H1 (cell line): ENCODE results near the gene SPECC1. TPM values are rescaled to one million over a fixed set of nuclear protein-coding genes. Genes with fewer than 3 reads are reported as not detected.

ENCODE experiments used
- CTCF ChIA-PET: fragments of 300-600 bp; sonication (Branson Sonifier 250); formaldehyde crosslinking; loops from one replicate; lab custom pipeline; 2021; ENCODE audit not compliant: partially characterized antibody; lab: Charles Lee
- POLR2A ChIA-PET: fragments of 300-600 bp; sonication (Branson Sonifier 250); formaldehyde crosslinking; loops from one replicate; lab custom pipeline; 2021; ENCODE audit warnings: inconsistent platforms; ENCODE audit not compliant: partially characterized antibody; lab: Charles Lee
- DNase-seq, 2 experiments: peaks; one replicate each; pipeline versions ENCODE4 v3.0.0 to v3.0.0-alpha.2; 2010 to 2022; ENCODE audit warnings: low spot score in 2 of 2, low read depth in 1 of 2, mixed read lengths in 1 of 2
- FAIRE-seq: peaks from 2 replicates; lab custom pipeline; 2011; peaks lifted over from hg19 to GRCh38; lab: Jason Lieb, UNC
- H2AFZ ChIP-seq: 2 replicates; pipeline ENCODE4 v1.8.1; 2012; ENCODE audit warnings: low read length, inconsistent platforms
- H2AK5ac ChIP-seq: 2 replicates; pipeline ENCODE4 v1.6.1; 2013; ENCODE audit warnings: low read depth, low read length
- H2BK120ac ChIP-seq: replicated peaks from 2 replicates; pipeline ENCODE3; 2013; ENCODE audit warnings: low read depth, low read length, inconsistent platforms
- H2BK12ac ChIP-seq: 2 replicates; pipeline ENCODE4 v1.6.1; 2013; ENCODE audit warnings: low read depth, low read length
- H2BK15ac ChIP-seq: 2 replicates; pipeline ENCODE4 v1.6.1; 2013; ENCODE audit warnings: low read length
- H2BK20ac ChIP-seq: 2 replicates; pipeline ENCODE4 v1.6.1; 2013; ENCODE audit warnings: low read length
- H2BK5ac ChIP-seq: 2 replicates; pipeline ENCODE4 v1.6.1; 2013; ENCODE audit warnings: low read depth, low read length
- H3K14ac ChIP-seq: 2 replicates; pipeline ENCODE4 v1.6.1; 2013; ENCODE audit warnings: inconsistent platforms; ENCODE audit not compliant: insufficient read length
- H3K18ac ChIP-seq: 2 replicates; pipeline ENCODE4 v1.6.1; 2013; ENCODE audit warnings: low read length; ENCODE audit errors: extremely low read depth
- H3K23ac ChIP-seq: 2 replicates; pipeline ENCODE4 v1.6.1; 2013; ENCODE audit warnings: inconsistent platforms; ENCODE audit not compliant: insufficient read length
- H3K23me2 ChIP-seq: 2 replicates; pipeline ENCODE4 v1.6.1; 2013; ENCODE audit warnings: low read depth, low read length
- H3K27ac ChIP-seq: 2 replicates; pipeline ENCODE4 v1.6.1; 2011; ENCODE audit warnings: low read depth, low read length, inconsistent platforms
- H3K27me3 ChIP-seq, 4 experiments: replicated peaks in 1 of 4; 1 replicate in 1 of 4; 2 replicates in 3 of 4; pipeline versions ENCODE4 v1.6.1 to v1.8.1; 2011 to 2013; ENCODE audit warnings: low read length in 3 of 4, mild to moderate bottlenecking in 3 of 4, inconsistent platforms in 2 of 4, mixed read lengths in 2 of 4, moderate library complexity in 1 of 4; ENCODE audit not compliant: control insufficient read depth in 3 of 4, insufficient read depth in 3 of 4; ENCODE audit errors: extremely low read depth in 1 of 4
- H3K36me3 ChIP-seq, 4 experiments: 2 replicates each; pipeline versions ENCODE4 v1.6.1 to v1.8.1; 2011 to 2013; ENCODE audit warnings: mild to moderate bottlenecking in 4 of 4, low read length in 3 of 4, moderate library complexity in 2 of 4, control low read depth in 1 of 4, inconsistent platforms in 1 of 4; ENCODE audit not compliant: insufficient read depth in 4 of 4, control insufficient read depth in 2 of 4
- H3K4ac ChIP-seq: replicated peaks from 2 replicates; pipeline ENCODE3; 2013; ENCODE audit warnings: low read length, low read depth, mixed read lengths, inconsistent platforms; ENCODE audit not compliant: insufficient read length
- H3K4me1 ChIP-seq, 4 experiments: replicated peaks in 1 of 4; 1 replicate in 1 of 4; 2 replicates in 3 of 4; pipeline versions ENCODE4 v1.6.1 to v1.8.1; 2011 to 2013; ENCODE audit warnings: low read length in 3 of 4, inconsistent platforms in 2 of 4, mixed read lengths in 1 of 4; ENCODE audit not compliant: insufficient read depth in 4 of 4, control insufficient read depth in 3 of 4
- H3K4me2 ChIP-seq, 2 experiments: 2 replicates each; pipeline versions ENCODE4 v1.6.1 to v1.8.1; 2011 to 2013; ENCODE audit warnings: low read depth in 2 of 2, low read length in 2 of 2, control low read depth in 1 of 2, inconsistent platforms in 1 of 2, mild to moderate bottlenecking in 1 of 2; ENCODE audit not compliant: insufficient read depth in 1 of 2
- H3K4me3 ChIP-seq, 4 experiments: fragments of 200-600, 300-600 bp in 1 of 4; sonication (generic), shearing (Covaris generic), sonication (Bioruptor Twin) in 1 of 4; 2 replicates each; pipeline versions ENCODE4 v1.5.1 to v1.8.1; 2011 to 2016; ENCODE audit warnings: low read length in 4 of 4, low read depth in 3 of 4, control low read depth in 2 of 4, inconsistent platforms in 2 of 4, mild to moderate bottlenecking in 2 of 4, mixed read lengths in 1 of 4, moderate library complexity in 1 of 4; ENCODE audit not compliant: insufficient read depth in 2 of 4; ENCODE audit errors: extremely low read depth in 1 of 4
- H3K56ac ChIP-seq: replicated peaks from 2 replicates; pipeline ENCODE3; 2013; ENCODE audit warnings: low read depth, mild to moderate bottlenecking, mixed read lengths, low read length, inconsistent platforms; ENCODE audit not compliant: insufficient read length
- H3K79me1 ChIP-seq: 2 replicates; pipeline ENCODE4 v1.6.1; 2013; ENCODE audit warnings: low read depth, low read length, control low read depth
- H3K79me2 ChIP-seq, 2 experiments: 2 replicates each; pipeline versions ENCODE4 v1.6.1 to v1.8.1; 2012 to 2013; ENCODE audit warnings: low read length in 2 of 2, mild to moderate bottlenecking in 2 of 2, inconsistent platforms in 1 of 2; ENCODE audit not compliant: insufficient read depth in 2 of 2, control insufficient read depth in 1 of 2
- H3K9ac ChIP-seq, 4 experiments: replicated peaks in 1 of 4; 1 replicate in 1 of 4; 2 replicates in 3 of 4; pipeline versions ENCODE4 v1.6.1 to v1.8.1; 2011 to 2013; ENCODE audit warnings: low read depth in 3 of 4, low read length in 3 of 4, control low read depth in 2 of 4, mild to moderate bottlenecking in 2 of 4, moderate library complexity in 2 of 4, inconsistent platforms in 1 of 4; ENCODE audit errors: extremely low read depth in 1 of 4
- H3K9me3 ChIP-seq, 2 experiments: 2 replicates each; pipeline versions ENCODE4 v1.6.1 to v1.8.1; 2012 to 2013; ENCODE audit warnings: mild to moderate bottlenecking in 2 of 2, moderate library complexity in 2 of 2, control low read depth in 1 of 2, inconsistent platforms in 1 of 2, low read depth in 1 of 2, low read length in 1 of 2, mixed read lengths in 1 of 2; ENCODE audit not compliant: insufficient read depth in 2 of 2
- H4K20me1 ChIP-seq, 2 experiments: replicated peaks in 1 of 2; 2 replicates each; pipeline versions ENCODE3 to v1.8.1; 2011 to 2013; ENCODE audit warnings: inconsistent platforms in 2 of 2, low read length in 2 of 2, mild to moderate bottlenecking in 1 of 2; ENCODE audit not compliant: insufficient read depth in 2 of 2, control insufficient read depth in 1 of 2
- H4K5ac ChIP-seq: 2 replicates; pipeline ENCODE4 v1.6.1; 2013; ENCODE audit warnings: low read length, low read depth, mixed read lengths, inconsistent platforms; ENCODE audit not compliant: insufficient read length
- H4K8ac ChIP-seq: 2 replicates; pipeline ENCODE4 v1.8.0; 2013; ENCODE audit warnings: mild to moderate bottlenecking, moderate library complexity, low read length, inconsistent platforms; ENCODE audit not compliant: insufficient read depth; ENCODE audit errors: extremely low read depth
- H4K91ac ChIP-seq: replicated peaks from 2 replicates; pipeline ENCODE3; 2013; ENCODE audit warnings: low read length, mixed read lengths, inconsistent platforms; ENCODE audit not compliant: insufficient read length
- BACH1 ChIP-seq: IDR thresholded peaks from 2 replicates; pipeline ENCODE4 v1.6.1; 2012; ENCODE audit warnings: low read length, improper control_type of control experiment
- CEBPB ChIP-seq: IDR thresholded peaks from 2 replicates; pipeline ENCODE4 v1.6.1; 2012; ENCODE audit warnings: low read depth, low read length
- CHD1 ChIP-seq: IDR thresholded peaks from 2 replicates; pipeline ENCODE4 v1.6.1; 2012; ENCODE audit warnings: low read depth, low read length, improper control_type of control experiment
- MAFK ChIP-seq: IDR thresholded peaks from 2 replicates; pipeline ENCODE4 v1.6.1; 2012; ENCODE audit warnings: low read depth, mild to moderate bottlenecking, improper control_type of control experiment, low read length
- MAX ChIP-seq: IDR thresholded peaks from 2 replicates; pipeline ENCODE4 v1.6.1; 2012; ENCODE audit warnings: inconsistent platforms
- RAD21 ChIP-seq, 2 experiments: IDR thresholded peaks in 1 of 2; conservative IDR thresholded peaks in 1 of 2; 2 replicates each; pipeline ENCODE4 v1.6.1; 2011; ENCODE audit warnings: low read depth in 2 of 2, low read length in 2 of 2, improper control_type of control experiment in 1 of 2, inconsistent platforms in 1 of 2, mild to moderate bottlenecking in 1 of 2, moderate library complexity in 1 of 2
- RXRA ChIP-seq: IDR thresholded peaks from 2 replicates; pipeline ENCODE4 v1.6.1; 2011; ENCODE audit warnings: low read depth, mild to moderate bottlenecking, low read length, moderate library complexity; ENCODE audit not compliant: insufficient read depth
- SUZ12 ChIP-seq: fragments of 200-600 bp; sonication (generic); IDR thresholded peaks from 2 replicates; pipeline ENCODE4 v1.6.1; 2012; ENCODE audit warnings: mild to moderate bottlenecking, inconsistent platforms, low read length, moderate library complexity, mixed read lengths
- TAF1 ChIP-seq: IDR thresholded peaks from 2 replicates; pipeline ENCODE4 v1.6.1; 2011; ENCODE audit warnings: mild to moderate bottlenecking, low read depth, low read length
- TEAD4 ChIP-seq: IDR thresholded peaks from 2 replicates; pipeline ENCODE4 v1.6.1; 2012; ENCODE audit warnings: low read depth, low read length, inconsistent platforms, mixed read lengths
- WGBS, 2 experiments: shearing (Covaris generic) in 1 of 2; methylation state at CpG; one replicate each; pipeline versions ENCODE4 v1.1.6 to v1.1.7; 2013 to 2015; ENCODE audit warnings: low lambda C conversion rate in 2 of 2, mixed read lengths in 2 of 2, inconsistent platforms in 1 of 2, low coverage in 1 of 2, missing lambda C conversion rate in 1 of 2; ENCODE audit not compliant: insufficient replicate concordance in 2 of 2, insufficient coverage in 1 of 2, insufficient read length in 1 of 2; ENCODE audit errors: extremely low coverage in 1 of 2, missing lambda C conversion rate in 1 of 2; 5-methylcytosine and 5-hydroxymethylcytosine counted together
- polyA plus RNA-seq, 7 experiments: library from polyadenylated mRNA; depleted of rRNA in 3 of 7; stranded (reverse) in 5 of 7; unstranded in 2 of 7; fragments of >200 nt in 5 of 7; fragments of 200-250 nt in 2 of 7; gene quantifications; 1 replicate in 5 of 7; 2 replicates in 1 of 7; 4 replicates in 1 of 7; pipeline versions ENCODE4 v1.2.1 to v1.2.3, GENCODE V29; 2011 to 2013; ENCODE audit warnings: missing spikeins in 2 of 7, mixed read lengths in 2 of 7
- total RNA-seq: library from RNA; stranded (reverse); fragmentation: NEBNext Ultra II Directional; extraction: Animal tissue kit (Norgen Biotek cat#: 25700); gene quantifications from 2 replicates; pipeline ENCODE4 v1.2.1, GENCODE V29; 2021

SPECC1 gene
- total and polyA plus RNA-seq, 2 of the 8 experiments (the other 6 are each of a cell fraction or from before 2014, with no cell fraction given), result 35.8 to 87.9 TPM

- 0 out of 2 replicates have a peak overlapping the region, but pooled peaks have one; percentile 26 for H2AFZ ChIP-seq
- TF ChIP-seq TEAD4 (peak; percentile 87), BACH1 (0 out of 2 replicates have a peak, but pooled peaks have one; percentile 51), CEBPB (peak; percentile 97), TAF1 (0 out of 2 replicates have a peak, but pooled peaks have one; percentile 38), RXRA (no peak), MAX (peak; percentile 21; the same call in 1 of the 2 replicates), RAD21 (IDR thresholded peaks at IDR 0.05 in 1 of 2, conservative IDR thresholded peaks at IDR 0.05 in 1 of 2; ENCODE audit: low read depth in 2 of 2, low read length in 2 of 2) (peak; percentile 85 to 91), CHD1 (no peak), SUZ12 (no peak), MAFK (0 out of 2 replicates have a peak, but pooled peaks have one; percentile 23)
Measured at GRCh38 chr17:19992803-19993713, 16.1 kb upstream of the SPECC1 start.

More at GRCh38 chr17:19992803-19993713, 16.1 kb upstream of the SPECC1 start:
- Histone ChIP-seq H3K23ac (no peak overlapping the region), H2BK5ac (no peak overlapping the region), H3K14ac (no peak overlapping the region), H2BK12ac (no peak overlapping the region), H3K4ac (no peak overlapping the region), H3K79me2 (no peaks in the 10 kb centered on the region), H3K4me2 (peak overlapping the region in 1 of 2 experiments; percentile 21; a peak in 2 of 4 replicates), H2BK120ac (no peak overlapping the region), H3K27me3 (no peaks in the 10 kb centered on the region), H3K79me1 (no peaks in the 10 kb centered on the region), H2BK15ac (no peak overlapping the region), H3K56ac (no peak overlapping the region), H4K20me1 (no peaks in the 10 kb centered on the region), H4K5ac (no peak overlapping the region), H2AK5ac (no peak overlapping the region), H3K36me3 (no peaks in the 10 kb centered on the region), H3K9me3 (no peaks in the 10 kb centered on the region), H3K4me1 (no peaks in the 10 kb centered on the region), H4K8ac (peak overlapping the region; percentile 77; the same call in 1 of the 2 replicates), H2BK20ac (no peak overlapping the region), H3K18ac (no peak overlapping the region; the same call in 1 of the 2 replicates), H3K4me3 (peak overlapping the region in 1 of 4 experiments; percentile 36; a peak in 1 of 8 replicates), H3K27ac (no peak overlapping the region), H3K23me2 (no peaks in the 10 kb centered on the region), H4K91ac (no peak overlapping the region), H3K9ac (no peak overlapping the region)
- peak; percentile 95 for FAIRE-seq
- WGBS, 2 experiments, result 34% methylated on average over 23 of the region's 24 CpGs; no CpG with 5 or more reads in 1 of the 2 experiments
- ChIA-PET CTCF (interaction anchor here (0.6 to 4.3 kb wide), 37 partner anchors 8 to 349 kb away, joined by 3 to 35 read pairs (median 4); partner anchors contain the start of gene SPECC1), POLR2A (interaction anchor here (0.6 to 2.2 kb wide), 6 partner anchors 11 to 607 kb away, joined by 3 to 11 read pairs (median 6); partner anchors contain the start of genes AKAP10 and SPECC1)
- DNase-seq, result peak; percentile 87 to 93
